ENCODE data around the gene PIEZO1. TPM values are rescaled to one million over a fixed set of nuclear protein-coding genes. Genes with fewer than 3 reads are reported as not detected.

PIEZO1 gene
- total and polyA plus RNA-seq, 4 donors = 35.9 to 205 (median 111) TPM

DNA sequence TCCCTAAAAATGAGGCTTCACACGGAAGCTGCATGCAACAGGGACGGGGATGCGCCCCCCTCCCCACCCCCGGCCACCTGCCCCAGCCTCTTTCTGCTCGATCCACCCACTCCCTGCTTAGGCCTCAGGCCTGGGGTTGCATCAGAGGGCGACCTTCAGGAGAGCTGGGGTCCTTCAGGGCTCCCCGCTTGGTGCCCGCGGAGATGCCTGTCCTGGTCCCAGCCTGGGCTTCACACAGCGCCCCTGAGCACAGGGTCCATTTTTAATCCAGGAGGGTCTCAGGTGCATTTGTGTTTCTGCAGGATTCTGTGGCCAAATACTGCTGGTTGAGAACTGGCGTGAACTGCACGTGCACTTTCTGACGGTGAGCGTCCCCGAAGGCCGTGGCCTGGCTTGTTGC lies 34.1 kb upstream of the PIEZO1 start:
- no peaks in the 10 kb centered on the region for H3K9me3 ChIP-seq (ENCODE audit: control insufficient read depth, low read length)
- H3K4me3 ChIP-seq (ENCODE audit: low read length in 2 of 2) = no peak overlapping the region
- intact Hi-C loops (cut with DNase I) = no loop called here
- no peaks in the 10 kb centered on the region for H3K4me1 ChIP-seq (ENCODE audit: control insufficient read depth in 1 of 2, insufficient read depth in 2 of 2, low read length in 2 of 2)
- H3K36me3 ChIP-seq (ENCODE audit: control insufficient read depth in 1 of 2, insufficient read depth in 2 of 2, low read length in 1 of 2) = no peaks in the 10 kb centered on the region
- H3K27me3 ChIP-seq (ENCODE audit: control insufficient read depth in 1 of 2, insufficient read depth in 2 of 2, low read length in 1 of 2) = no peaks in the 10 kb centered on the region
- no peak for ATAC-seq (ENCODE audit: low FRiP score)
- 87 to 88% methylated on average over 16 of the region's 16 CpGs for WGBS, 2 donors
- DNase-seq = no peak
- no peak overlapping the region for H3K27ac ChIP-seq (ENCODE audit: low read depth in 1 of 2, low read length in 2 of 2)

DNA sequence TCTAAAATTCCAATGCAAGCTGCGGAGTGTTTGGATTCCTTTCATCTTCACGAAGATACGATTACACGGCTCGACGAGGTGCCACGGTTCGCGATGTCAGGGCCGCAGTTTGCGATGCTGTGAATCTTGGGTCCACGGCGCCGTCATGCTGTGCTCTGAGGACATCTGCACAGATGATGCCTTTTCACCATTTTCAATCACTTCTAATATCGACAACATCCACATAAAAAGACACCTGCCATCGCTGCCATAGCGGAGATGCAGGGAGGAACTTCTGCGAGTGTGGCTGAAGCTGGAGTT lies 33.5 kb upstream of the PIEZO1 start:
- WGBS, 2 donors = 78 to 87% methylated on average over 18 of the region's 18 CpGs
- Histone ChIP-seq H3K27me3 (ENCODE audit: control insufficient read depth in 1 of 2, insufficient read depth in 2 of 2, low read length in 1 of 2) (no peaks in the 10 kb centered on the region), H3K27ac (ENCODE audit: low read depth in 1 of 2, low read length in 2 of 2) (no peak overlapping the region), H3K9me3 (ENCODE audit: control insufficient read depth, low read length) (no peaks in the 10 kb centered on the region), H3K36me3 (ENCODE audit: control insufficient read depth in 1 of 2, insufficient read depth in 2 of 2, low read length in 1 of 2) (no peaks in the 10 kb centered on the region), H3K4me3 (ENCODE audit: low read length in 2 of 2) (no peak overlapping the region), H3K4me1 (ENCODE audit: control insufficient read depth in 1 of 2, insufficient read depth in 2 of 2, low read length in 2 of 2) (no peaks in the 10 kb centered on the region)
- no peak for DNase-seq
- ATAC-seq (ENCODE audit: low FRiP score) = no peak
- intact Hi-C loops (cut with DNase I) = no loop called here

DNA sequence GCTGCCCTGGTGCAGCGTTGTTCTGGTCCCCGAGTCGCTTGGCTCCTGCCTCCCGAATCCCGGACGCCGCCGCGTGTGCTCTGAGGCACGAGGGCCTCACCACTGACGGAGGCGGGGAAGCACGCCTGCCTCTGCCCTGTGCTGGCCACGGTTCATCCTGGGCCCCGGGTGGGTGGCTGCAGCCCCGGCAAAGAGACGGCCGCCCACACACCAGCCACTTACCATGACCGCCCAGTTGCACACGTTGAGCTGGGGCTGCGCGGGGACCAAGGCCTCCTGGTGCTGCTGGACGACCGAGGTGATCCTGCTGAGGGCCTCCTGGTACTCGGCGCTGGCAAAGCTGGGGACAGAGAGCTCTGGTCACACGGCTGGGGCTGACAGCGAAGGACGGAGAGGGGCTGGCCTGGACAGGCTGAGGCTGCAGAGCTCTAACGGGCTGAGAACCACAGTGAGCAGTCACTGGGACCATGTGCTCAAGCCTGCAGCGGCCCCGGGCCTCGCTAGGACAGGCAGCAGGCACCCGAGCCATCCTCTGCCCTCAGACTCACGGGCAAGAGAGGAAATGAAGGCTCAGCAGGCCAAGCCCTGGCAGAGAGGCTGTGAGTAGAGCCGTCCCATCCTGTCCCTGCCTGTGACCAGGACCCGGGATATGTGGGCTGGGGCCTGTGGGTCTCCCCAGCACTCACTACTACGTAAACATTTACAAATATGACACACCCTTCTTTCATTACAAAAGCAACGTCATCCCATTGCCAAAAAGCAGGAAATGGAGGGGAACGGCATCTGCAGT lies 33.0 kb upstream of the PIEZO1 start:
- Histone ChIP-seq H3K27me3 (ENCODE audit: control insufficient read depth in 1 of 2, insufficient read depth in 2 of 2, low read length in 1 of 2) (no peaks in the 10 kb centered on the region), H3K27ac (ENCODE audit: low read depth in 1 of 2, low read length in 2 of 2) (no peak overlapping the region), H3K4me3 (ENCODE audit: low read length in 2 of 2) (no peak overlapping the region), H3K36me3 (ENCODE audit: control insufficient read depth in 1 of 2, insufficient read depth in 2 of 2, low read length in 1 of 2) (no peaks in the 10 kb centered on the region), H3K4me1 (ENCODE audit: control insufficient read depth in 1 of 2, insufficient read depth in 2 of 2, low read length in 2 of 2) (no peaks in the 10 kb centered on the region), H3K9me3 (ENCODE audit: control insufficient read depth, low read length) (no peaks in the 10 kb centered on the region)
- DNase-seq = no peak
- intact Hi-C loops (cut with DNase I) = no loop called here
- WGBS, 2 donors = 86 to 87% methylated on average over 40 of the region's 40 CpGs
- no peak for ATAC-seq (ENCODE audit: low FRiP score)

GRCh38 chr16:88816736-88817535 lies 31.9 kb upstream of the PIEZO1 start:
- Histone ChIP-seq H3K36me3 (ENCODE audit: control insufficient read depth in 1 of 2, insufficient read depth in 2 of 2, low read length in 1 of 2) (no peaks in the 10 kb centered on the region), H3K27ac (ENCODE audit: low read depth in 1 of 2, low read length in 2 of 2) (no peak overlapping the region), H3K4me1 (ENCODE audit: control insufficient read depth in 1 of 2, insufficient read depth in 2 of 2, low read length in 2 of 2) (no peaks in the 10 kb centered on the region), H3K4me3 (ENCODE audit: low read length in 2 of 2) (no peak overlapping the region), H3K27me3 (ENCODE audit: control insufficient read depth in 1 of 2, insufficient read depth in 2 of 2, low read length in 1 of 2) (no peaks in the 10 kb centered on the region), H3K9me3 (ENCODE audit: control insufficient read depth, low read length) (no peaks in the 10 kb centered on the region)
- DNase-seq (no peak), ATAC-seq (ENCODE audit: low FRiP score) (no peak)
- intact Hi-C loops (cut with DNase I) = no loop called here
- 89 to 91% methylated on average over 39 to 41 of the region's 41 CpGs for WGBS, 2 donors

DNA sequence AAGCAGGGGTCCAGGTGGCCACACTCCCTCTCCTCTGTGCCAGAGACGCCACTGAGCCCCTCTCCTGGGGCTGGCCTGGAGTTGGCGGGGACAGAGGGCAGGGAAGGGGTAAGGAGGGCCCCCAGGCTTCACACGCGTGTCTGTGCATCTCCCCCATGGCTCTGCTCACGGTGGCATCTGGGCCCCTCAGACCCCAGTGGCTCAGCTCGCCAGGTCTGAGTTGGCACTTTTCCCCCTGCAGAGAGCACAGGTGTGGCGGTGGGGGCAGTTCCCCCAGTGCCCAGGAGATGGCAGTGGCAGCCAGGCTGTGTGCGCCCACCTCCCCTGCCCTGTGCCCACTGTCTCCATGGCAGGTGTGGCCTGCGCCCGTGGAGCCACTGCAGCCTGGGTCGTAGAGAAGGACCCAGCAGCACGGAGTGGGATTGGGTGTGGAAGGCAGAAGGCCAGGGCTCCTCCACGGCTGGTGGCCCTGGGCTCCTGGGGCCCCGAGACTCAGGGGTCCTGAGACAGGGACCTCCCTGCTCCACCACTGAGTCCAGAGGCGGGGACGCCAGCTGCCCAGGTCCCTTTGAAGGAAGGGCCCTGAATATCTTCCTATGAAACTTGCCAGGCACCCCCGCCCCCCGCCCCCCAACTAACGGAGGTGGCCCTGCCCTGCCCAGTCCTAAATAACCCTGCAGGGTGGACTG lies 31.0 kb upstream of the PIEZO1 start:
- no peaks in the 10 kb centered on the region for H3K4me1 ChIP-seq (ENCODE audit: control insufficient read depth in 1 of 2, insufficient read depth in 2 of 2, low read length in 2 of 2)
- H3K36me3 ChIP-seq (ENCODE audit: control insufficient read depth in 1 of 2, insufficient read depth in 2 of 2, low read length in 1 of 2) = no peaks in the 10 kb centered on the region
- no peaks in the 10 kb centered on the region for H3K9me3 ChIP-seq (ENCODE audit: control insufficient read depth, low read length)
- DNase-seq = no peak
- no peak overlapping the region for H3K27ac ChIP-seq (ENCODE audit: low read depth in 1 of 2, low read length in 2 of 2)
- H3K4me3 ChIP-seq (ENCODE audit: low read length in 2 of 2) = no peak overlapping the region
- H3K27me3 ChIP-seq (ENCODE audit: control insufficient read depth in 1 of 2, insufficient read depth in 2 of 2, low read length in 1 of 2) = no peaks in the 10 kb centered on the region
- 53 to 62% methylated on average over 19 of the region's 19 CpGs for WGBS, 2 donors
- ATAC-seq (ENCODE audit: low FRiP score) = no peak
- intact Hi-C loops (cut with DNase I) = no loop called here

DNA sequence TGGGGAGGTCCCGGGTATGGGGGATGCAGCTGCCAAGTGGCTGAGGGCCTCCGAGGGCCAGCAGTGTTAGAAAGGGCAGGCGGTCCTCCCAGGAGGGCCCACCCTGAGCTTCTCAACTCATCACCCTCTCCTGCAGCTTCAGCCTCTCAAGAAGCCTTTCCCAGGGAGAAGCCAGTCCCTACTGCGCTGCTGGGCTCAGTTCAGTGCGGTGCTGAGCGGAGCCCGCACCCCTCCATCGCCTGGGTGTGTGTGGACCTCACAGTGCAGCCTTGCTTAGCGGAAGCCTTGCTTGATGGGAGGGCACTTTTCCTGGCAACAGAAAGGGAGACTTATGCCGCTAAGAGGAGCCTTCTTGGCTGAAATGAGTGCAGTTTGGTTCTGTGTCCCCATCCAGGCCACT lies 30.2 kb upstream of the PIEZO1 start:
- H3K27me3 ChIP-seq (ENCODE audit: control insufficient read depth in 1 of 2, insufficient read depth in 2 of 2, low read length in 1 of 2) = no peaks in the 10 kb centered on the region
- ATAC-seq (ENCODE audit: low FRiP score) = no peak
- no peaks in the 10 kb centered on the region for H3K4me1 ChIP-seq (ENCODE audit: control insufficient read depth in 1 of 2, insufficient read depth in 2 of 2, low read length in 2 of 2)
- H3K4me3 ChIP-seq (ENCODE audit: low read length in 2 of 2) = no peak overlapping the region
- no peaks in the 10 kb centered on the region for H3K9me3 ChIP-seq (ENCODE audit: control insufficient read depth, low read length)
- no peak for DNase-seq
- WGBS, 2 donors = 82 to 88% methylated on average over 10 of the region's 10 CpGs
- intact Hi-C loops (cut with DNase I) = no loop called here
- no peaks in the 10 kb centered on the region for H3K36me3 ChIP-seq (ENCODE audit: control insufficient read depth in 1 of 2, insufficient read depth in 2 of 2, low read length in 1 of 2)
- H3K27ac ChIP-seq (ENCODE audit: low read depth in 1 of 2, low read length in 2 of 2) = no peak overlapping the region

DNA sequence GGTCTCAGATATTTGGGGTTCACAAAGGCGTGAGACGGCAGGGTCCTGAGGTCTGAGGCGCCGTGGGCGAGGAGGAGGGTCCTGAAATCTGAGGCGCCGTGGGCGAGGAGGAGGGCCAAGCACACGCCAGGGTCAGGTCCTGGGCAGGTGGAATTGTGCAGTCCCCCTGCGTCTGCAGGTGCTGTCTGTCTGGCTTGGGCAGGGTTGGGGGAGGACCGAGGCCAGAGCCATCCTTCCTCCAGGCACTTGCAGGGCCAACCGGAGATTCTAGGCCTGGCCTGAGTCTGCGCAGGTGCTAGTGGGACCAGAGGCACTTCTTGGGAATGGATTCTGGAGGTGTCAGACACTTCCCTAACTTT lies 29.1 kb upstream of the PIEZO1 start:
- DNase-seq (no peak), ATAC-seq (ENCODE audit: low FRiP score) (no peak)
- WGBS, 2 donors = 88 to 90% methylated on average over 13 of the region's 13 CpGs
- no peak overlapping the region for H3K4me3 ChIP-seq (ENCODE audit: low read length in 2 of 2)
- H3K27me3 ChIP-seq (ENCODE audit: control insufficient read depth in 1 of 2, insufficient read depth in 2 of 2, low read length in 1 of 2) = no peaks in the 10 kb centered on the region
- intact Hi-C loops (cut with DNase I) = loop anchor here (5.0 kb wide), 2 partner anchors 43 to 403 kb away; partner anchors contain the start of genes GALNS (in 1 of the 2), TRAPPC2L (in 1 of the 2) and ZNF778 (in 1 of the 2)
- no peak overlapping the region for H3K27ac ChIP-seq (ENCODE audit: low read depth in 1 of 2, low read length in 2 of 2)
- no peaks in the 10 kb centered on the region for H3K9me3 ChIP-seq (ENCODE audit: control insufficient read depth, low read length)
- no peaks in the 10 kb centered on the region for H3K36me3 ChIP-seq (ENCODE audit: control insufficient read depth in 1 of 2, insufficient read depth in 2 of 2, low read length in 1 of 2)
- no peaks in the 10 kb centered on the region for H3K4me1 ChIP-seq (ENCODE audit: control insufficient read depth in 1 of 2, insufficient read depth in 2 of 2, low read length in 2 of 2)

DNA sequence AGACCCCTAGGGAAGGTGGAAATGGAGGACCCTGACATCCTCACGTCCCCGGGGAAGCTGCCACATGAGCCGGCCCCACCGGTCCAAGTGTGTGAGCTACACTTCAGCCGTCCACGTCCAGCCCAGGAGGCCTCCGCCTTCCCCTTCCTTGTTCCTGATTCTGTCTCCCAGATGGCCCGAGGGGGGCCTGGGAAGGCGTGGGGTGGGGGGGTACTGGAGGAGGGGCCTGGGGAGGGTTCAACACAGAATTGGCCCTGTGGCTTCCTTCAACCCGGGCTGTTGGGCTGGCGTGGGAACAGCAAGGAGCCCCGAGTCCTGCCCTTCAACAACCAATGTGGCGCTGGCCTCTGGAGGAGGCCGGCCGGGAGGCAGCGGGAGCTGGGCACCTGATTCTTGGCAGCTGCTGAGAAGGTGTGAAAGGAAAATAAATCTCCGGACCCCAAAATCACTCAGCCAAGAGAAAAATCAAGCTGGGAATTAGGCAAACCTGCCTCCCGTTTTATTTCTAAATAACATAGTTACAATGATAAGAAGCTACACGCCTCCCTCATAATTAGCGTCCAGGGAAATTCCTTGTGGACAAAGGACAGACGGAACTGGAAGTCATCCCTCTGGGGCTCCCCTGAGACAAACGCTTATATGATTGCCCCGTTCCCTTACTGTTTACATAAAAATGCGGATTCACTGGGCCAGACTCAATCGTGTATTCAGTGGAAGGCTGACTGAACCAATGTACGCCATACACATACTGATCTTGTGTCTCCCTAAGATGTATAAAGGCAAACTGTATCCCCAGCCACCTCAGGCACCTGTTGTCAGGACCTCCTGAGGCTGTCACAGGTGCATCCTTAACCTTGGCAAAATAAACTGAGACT lies 28.5 kb upstream of the PIEZO1 start:
- 72 to 77% methylated on average over 26 of the region's 26 CpGs for WGBS, 2 donors

More for the DNA sequence above, 28.5 kb upstream of the PIEZO1 start:
- Histone ChIP-seq H3K27ac (ENCODE audit: low read depth in 1 of 2, low read length in 2 of 2) (no peak overlapping the region), H3K27me3 (ENCODE audit: control insufficient read depth in 1 of 2, insufficient read depth in 2 of 2, low read length in 1 of 2) (no peaks in the 10 kb centered on the region), H3K36me3 (ENCODE audit: control insufficient read depth in 1 of 2, insufficient read depth in 2 of 2, low read length in 1 of 2) (no peaks in the 10 kb centered on the region), H3K4me3 (ENCODE audit: low read length in 2 of 2) (no peak overlapping the region), H3K4me1 (ENCODE audit: control insufficient read depth in 1 of 2, insufficient read depth in 2 of 2, low read length in 2 of 2) (no peaks in the 10 kb centered on the region), H3K9me3 (ENCODE audit: control insufficient read depth, low read length) (no peaks in the 10 kb centered on the region)
- intact Hi-C loops (cut with DNase I) = loop anchor here (5.0 kb wide), 2 partner anchors 44 to 404 kb away; partner anchors contain the start of genes GALNS (in 1 of the 2), TRAPPC2L (in 1 of the 2) and ZNF778 (in 1 of the 2)
- no peak for DNase-seq
- ATAC-seq (ENCODE audit: low FRiP score) = no peak

Measured in aorta (tissue), 5 donors.